Measurements from ENCODE around the gene INTS13.
A peak's percentile ranks its signal among the peaks of the same experiment; 100 is the strongest.
"Not testable (repeated sequence)": the region's sequence is repeated elsewhere in the genome, so short reads cannot be mapped to it uniquely, and the experiment has no call there.

Gene INTS13

DNA sequence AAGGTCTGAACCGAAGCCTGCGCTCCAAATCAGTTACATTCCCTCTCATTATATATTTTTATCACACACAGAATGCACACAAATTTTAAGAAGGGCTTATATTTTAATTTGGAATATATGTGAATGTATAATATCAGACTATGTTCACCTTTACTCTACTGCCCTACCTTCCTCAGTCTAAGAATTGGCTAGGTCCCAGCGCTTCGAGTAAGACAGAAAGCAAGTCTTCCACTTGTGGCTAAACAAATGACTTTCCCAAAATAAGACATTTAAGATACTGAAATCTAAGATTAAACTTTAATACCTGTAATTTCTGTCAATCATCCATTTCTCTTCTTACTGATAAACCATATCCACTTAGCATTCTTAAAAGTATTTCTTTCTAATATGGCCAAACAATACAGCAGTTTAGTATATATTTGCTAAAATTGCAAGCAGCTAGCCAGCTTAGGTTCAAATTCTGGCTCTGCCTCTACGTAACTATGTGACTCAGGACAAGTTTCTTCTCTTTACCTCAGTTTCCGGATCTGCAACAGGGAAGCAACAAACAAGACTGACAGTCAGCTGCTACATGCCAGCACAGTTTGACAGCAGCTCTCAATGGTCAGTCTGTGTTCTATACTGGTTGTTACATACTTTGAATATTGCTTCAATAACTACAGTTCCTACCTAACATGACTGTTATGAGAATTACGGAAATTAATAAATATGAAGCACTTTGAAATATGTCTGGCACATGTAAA, 2.0 kb downstream of the INTS13 start:
- no peak for DNase-seq (ENCODE audit: low read depth in 3 of 3)

DNA sequence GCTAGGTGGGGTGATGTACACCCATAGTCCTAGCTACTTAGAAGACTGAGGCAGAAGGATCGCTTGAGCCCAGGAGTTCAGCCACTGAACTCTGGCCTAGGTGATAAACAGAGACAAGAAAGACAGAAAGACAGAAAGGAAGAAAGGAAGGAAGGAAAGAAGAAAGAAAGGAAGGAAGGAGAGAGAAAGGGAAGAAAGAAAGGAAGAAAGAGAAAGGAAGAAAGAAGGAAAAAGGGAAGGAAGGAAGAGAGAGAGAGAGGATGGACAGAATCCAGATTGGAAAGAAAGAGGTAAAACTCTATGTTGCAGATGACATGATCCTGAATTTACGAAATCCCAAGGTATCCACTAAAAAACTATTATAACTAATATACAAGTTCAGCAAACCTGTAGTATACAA, 8.2 kb downstream of the INTS13 start:
- no peak for DNase-seq (ENCODE audit: low read depth in 3 of 3)

DNA sequence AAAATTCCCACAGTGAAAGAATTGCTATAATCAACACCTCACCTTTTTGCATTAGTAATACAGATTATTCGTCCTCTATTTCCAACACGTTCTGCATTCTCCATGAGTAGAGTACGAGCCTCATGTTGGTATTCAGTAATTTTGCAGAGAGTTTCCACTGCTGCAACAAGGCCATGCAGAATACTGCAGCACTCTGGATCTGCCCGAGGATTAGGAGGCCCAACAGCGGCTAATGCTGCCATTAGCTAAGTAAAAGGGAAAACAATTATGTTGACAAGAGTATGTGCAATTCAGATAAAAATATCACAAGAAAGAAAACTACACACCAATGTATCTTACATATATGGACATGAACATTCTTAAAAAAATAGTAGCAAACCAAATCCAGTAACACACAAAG, 9.1 kb downstream of the INTS13 start:
- DNase-seq (ENCODE audit: low read depth in 3 of 3): no peak

DNA sequence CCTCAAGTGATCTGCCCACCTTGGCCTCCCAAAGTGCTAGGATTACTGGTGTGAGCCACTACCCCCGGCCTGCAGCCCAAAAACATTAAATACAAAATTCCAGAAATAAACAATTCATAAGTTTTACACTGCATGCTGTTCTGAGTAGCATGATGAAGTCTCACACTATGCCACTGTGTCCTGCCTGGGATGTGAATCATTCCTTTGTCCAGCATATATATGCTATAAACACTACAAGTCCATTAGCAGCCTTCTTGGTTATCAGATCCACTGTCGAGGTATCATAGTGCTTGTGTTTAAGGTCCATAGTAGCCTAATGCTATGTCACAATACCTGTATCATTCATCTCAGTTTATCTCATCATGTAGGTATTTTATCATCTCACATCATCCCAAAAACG, 15.9 kb downstream of the INTS13 start:
- DNase-seq (ENCODE audit: low read depth in 3 of 3): no peak

DNA sequence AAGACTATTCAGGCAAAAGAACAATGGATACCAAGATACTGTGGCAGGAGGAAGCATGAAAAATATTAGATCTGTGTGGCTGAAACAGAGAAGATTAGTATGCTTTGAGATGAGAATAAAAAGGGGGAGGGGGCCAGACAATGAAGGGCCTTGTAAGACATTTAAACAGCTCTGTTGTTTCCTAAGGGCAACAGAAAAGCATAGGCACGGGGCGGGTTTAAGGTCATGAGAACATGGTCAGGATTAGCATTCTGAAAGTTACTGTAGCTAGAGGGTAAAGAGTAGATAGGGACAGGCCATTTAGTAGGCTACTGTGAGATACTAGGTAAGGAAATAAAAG, 18.6 kb downstream of the INTS13 start:
- DNase-seq (ENCODE audit: low read depth in 3 of 3): no peak

DNA sequence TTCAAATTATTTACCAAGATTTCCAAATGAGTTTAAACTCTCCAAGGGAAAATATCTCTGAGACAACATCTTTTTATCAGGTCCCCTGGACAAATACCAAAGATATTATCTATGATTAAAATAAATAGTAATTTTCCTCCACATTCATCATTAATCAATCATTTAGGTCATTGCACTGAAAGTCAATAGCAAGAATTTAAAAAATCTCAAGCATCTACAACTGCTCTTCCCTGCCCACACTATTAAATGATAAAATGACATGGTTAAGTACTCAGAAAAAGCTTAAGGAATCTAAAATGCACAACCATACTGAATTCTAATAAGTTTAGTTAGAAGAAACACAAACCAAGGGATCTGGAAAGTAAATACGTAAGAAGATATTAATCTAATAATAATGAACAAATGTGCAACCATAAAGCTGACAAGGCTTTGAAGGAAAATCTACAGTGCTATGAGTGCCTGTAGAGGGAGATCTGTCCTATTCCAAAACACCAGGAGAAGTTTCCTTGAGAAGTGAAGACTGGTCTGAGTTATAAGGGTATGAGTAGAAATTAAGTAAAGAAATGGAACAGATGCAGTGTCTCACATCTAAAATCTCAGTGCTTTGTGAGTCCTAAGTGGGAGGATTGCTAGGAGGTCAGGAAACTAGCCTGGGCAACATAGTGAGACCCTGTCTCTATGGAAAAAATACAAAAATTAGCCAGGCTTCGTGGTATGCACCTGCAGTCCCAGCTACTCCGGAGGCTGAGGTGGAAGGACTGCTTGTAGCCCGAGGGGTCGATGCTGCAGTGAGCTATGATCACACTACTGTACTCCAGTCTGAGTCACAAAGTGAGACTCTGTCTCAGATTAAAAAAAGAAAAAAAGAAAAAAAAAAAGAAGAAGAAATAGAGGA, 19.2 kb downstream of the INTS13 start:
- DNase-seq (ENCODE audit: low read depth in 3 of 3): no peak

DNA sequence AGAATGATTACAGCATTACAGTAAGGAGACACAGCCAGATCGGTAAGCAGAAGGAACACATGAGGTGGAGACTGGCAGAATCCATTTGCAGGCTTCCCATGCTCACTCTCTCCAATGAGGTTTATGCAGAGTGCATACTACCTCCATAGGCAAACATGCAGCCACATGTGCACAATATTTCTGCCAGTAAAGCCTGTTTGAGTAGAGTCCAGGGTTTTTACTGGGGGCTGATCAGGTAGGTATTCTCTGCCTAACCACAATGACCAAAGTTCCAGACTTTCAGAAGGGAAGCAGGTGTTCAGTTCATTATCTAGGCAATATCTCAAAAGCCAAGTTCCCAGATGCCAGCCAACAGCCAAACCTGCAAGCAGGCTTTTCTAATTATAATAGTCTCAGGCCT, 31.1 kb downstream of the INTS13 start:
- DNase-seq (ENCODE audit: low read depth in 3 of 3): no peak

DNA sequence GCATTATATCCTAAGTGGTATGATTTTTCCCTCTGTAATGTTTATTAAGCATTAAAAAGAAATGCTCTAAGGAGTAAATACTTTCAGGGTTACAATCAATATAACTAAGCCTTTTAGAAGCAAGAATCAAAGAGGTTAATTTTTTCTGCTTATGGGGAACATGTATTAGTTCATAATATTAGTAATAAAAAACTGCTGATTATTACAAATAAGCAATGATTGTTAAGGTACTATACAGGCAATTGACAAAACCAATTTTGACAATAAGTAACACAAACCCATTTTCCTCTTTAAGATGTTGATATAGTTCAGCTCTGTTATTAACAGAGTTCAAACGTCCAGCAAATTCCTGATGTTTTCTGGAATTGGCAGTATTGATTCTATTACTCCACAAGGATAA, 31.8 kb downstream of the INTS13 start:
- DNase-seq (ENCODE audit: low read depth in 3 of 3): no peak

DNA sequence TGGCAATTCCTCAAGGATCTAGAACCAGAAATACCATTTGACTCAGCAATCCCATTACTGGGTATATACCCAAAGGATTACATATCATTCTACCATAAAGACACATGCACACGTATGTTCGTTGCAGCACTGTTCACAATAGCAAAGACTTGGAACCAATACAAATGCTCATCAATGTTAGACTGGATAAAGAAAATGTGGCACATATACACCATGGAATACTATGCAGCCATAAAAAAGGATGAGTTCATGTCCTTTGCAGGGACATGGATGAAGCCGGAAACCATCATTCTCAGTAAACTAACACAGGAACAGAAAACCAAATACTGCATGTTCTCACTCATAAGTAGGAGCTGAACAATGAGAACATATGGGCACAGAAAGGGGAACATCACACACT, 34.4 kb downstream of the INTS13 start:
- not testable (repeated sequence) for DNase-seq (ENCODE audit: low read depth in 3 of 3)

DNA sequence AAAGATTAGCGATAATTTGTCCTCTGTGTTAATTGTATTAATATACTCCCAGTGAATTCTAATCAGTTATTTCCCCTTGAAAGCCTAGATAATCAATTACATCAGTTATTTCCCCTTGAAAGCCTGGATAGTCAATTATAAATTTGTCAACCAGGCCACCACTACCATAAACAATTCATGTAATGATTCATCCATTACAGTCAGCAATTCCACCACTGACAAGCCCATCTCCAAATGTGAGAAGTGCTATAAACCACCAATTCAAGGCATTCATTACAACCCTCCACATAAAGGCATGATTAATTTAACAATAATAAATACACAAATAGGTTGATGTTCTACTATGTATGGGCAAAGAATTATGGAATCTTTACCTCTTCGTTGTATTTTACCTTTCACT, 40.9 kb downstream of the INTS13 start:
- no peak for DNase-seq (ENCODE audit: low read depth in 3 of 3)

DNA sequence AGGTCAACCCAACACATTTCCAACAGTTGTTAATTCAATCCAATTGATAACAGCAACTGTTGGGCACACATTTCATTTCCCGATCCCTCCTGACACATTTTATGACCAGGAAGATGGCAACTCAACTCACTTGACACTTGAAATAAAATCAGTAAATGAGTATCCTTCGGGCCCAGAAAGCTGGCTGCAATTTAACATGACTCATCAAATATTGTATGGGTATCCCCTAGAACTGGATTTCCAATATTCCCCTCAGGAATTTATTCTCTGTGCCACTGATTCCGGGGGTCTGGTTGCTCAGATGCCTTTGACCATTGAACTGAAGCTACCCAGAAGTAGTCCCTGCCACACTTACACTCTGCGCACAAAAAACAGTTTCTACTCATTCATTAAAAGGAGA, 42.1 kb downstream of the INTS13 start:
- no peak for DNase-seq (ENCODE audit: low read depth in 3 of 3)

DNA sequence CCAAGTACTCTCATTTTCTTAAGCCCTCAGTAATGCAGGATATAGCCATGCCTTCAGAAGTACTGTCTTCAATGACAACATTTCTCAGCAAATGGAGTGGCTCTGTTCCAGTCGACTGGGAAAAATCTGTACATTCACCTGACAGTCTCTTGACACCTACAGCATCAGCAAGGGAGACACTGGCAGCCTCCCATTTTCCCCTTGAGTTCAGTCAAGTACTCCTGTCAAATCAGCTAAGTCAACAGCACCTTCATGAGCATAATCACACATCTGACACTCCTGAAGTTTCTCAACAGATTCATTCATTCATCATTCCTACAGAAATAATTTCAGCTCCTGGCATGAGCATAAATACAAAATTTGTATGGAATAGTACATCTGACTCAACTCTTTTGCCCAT, 46.1 kb downstream of the INTS13 start:
- DNase-seq (ENCODE audit: low read depth in 3 of 3): no peak

DNA sequence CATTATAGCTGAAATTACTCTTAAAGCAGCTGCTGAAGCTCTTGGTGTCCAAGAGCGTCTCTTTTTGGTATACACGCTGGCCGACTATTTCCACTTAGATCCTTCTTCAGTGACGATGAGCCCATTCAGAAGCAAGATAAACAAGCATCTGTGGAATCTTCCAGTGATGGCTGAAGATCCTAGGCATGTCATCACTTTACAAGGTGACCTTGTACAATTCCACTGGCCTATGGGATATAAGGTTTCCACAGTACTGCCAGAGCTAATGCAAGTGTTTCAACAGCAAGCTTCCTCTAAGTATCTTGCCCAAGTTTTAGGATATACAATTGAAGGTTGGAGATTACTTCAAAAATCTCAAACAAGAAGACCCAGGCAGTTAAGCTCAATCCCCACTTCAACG, 47.0 kb downstream of the INTS13 start:
- no peak for DNase-seq (ENCODE audit: low read depth in 3 of 3)

DNA sequence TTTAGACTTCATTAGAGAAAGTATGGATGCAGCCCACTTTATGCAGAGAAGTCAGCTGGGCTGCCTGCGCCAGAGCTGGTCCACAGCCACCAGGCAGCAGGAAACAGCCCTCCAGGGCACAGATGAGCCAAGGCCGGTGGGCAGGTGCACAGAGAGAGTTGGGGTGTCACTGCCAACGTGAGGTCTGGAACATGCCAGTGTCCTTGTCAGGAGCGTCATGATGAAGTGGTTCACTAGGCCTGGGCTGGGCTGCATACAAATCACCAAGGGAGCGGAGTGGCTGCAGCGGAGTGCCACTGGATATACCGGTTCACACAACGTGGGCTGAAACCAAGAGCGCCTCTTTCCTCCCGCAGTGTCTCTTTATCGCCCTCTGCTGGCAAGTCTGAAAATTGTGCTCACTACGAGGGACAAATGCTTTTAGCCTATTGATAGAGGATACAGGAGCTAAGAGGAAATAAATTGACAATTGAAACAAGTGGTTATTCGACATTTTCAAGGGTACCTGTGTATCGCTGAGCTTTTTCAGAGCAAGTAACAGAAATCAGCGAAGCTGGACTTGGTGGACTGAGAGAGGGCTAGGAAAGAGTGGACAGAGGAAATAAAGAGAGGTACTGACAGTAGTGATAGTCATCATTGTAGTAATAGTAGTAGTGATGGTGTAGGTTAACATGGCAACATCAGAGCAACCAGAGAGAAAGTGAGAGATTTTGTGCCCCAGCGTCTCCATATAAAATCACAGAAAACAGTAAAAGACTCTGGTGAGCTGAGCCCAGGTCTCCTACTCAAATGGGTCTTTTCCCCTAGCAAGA, 52.8 kb downstream of the INTS13 start:
- peak; percentile 70 to 83 (median 74) for DNase-seq (ENCODE audit: low read depth in 3 of 3)

DNA sequence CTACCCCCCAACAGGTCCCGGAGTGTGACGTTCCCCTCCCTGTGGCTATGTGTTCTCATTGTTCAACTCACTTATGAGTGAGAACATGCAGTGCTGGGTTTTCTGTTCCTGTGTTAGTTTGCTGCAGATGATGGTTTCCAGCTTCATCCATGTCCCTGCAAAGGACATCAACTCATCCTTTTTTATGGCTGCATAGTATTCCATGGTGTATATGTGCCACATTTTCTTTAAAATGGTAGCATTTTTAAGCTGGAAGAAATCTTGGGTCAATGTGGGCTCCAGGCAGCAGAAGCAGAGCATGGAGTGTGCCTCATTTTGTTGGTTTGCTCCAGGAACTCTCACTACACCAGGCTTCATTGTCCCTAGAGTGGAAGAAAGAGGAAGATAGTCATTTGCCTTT, 57.2 kb downstream of the INTS13 start:
- DNase-seq (ENCODE audit: low read depth in 3 of 3): no peak

DNA sequence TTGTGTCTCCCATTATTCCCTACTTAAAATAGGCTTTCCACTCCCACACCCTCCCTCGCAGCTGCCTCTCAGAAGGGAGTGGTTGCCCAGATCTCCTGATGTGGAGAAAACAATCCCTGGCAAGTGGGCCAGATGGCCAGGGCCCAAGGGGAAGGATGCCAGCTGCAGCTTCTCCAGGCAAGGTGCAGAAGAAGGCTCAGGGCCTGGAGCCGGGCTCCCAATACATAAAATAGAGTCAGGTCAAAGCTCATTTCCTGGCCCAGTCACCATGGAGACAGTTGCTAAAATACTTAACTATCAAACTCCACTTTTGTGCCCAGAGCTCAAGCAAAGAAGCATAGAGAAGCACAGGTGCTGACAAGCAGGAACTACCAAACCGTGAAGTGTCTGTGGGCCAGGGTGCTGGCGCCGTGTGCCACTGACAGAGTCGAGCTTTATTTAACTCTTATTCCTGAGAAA, 59.1 kb downstream of the INTS13 start:
- DNase-seq (ENCODE audit: low read depth in 3 of 3): no peak

DNA sequence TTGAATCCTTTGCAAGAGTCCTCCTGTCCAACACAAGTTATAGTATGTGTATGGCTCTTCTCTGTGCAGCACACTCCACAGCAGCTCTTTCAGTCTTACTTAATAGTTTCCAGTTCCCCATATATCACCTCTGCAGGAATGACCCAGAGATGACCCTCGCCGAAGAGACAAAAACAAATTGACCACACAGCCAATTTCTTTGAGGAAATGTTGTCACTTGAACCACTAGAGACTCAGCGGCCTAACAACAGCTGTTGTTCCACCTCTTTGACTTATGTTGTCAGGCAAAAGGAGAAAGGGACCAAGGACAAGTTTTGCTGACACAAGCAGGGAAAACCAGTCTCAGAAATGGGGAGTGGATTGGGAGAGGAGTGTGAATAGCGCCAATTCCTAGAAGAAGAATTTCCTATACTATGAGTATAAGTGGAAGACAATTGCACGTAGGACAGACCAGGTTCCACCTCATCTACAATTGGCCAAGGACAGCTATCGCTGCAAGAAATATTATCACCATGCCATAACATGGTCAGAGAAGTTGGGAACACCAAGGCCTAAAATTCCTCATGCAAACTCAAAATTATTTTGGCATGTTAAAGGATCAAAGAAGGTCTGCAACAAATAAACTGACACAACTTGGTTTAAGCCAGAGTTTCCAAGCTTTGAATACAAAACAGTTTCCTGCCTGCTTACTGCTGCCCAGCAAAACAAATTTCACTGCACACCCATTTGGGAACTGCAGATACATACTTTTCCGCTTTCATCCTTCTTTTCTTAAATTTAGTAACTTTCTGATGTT, 63.1 kb downstream of the INTS13 start:
- DNase-seq (ENCODE audit: low read depth in 3 of 3): no peak

DNA sequence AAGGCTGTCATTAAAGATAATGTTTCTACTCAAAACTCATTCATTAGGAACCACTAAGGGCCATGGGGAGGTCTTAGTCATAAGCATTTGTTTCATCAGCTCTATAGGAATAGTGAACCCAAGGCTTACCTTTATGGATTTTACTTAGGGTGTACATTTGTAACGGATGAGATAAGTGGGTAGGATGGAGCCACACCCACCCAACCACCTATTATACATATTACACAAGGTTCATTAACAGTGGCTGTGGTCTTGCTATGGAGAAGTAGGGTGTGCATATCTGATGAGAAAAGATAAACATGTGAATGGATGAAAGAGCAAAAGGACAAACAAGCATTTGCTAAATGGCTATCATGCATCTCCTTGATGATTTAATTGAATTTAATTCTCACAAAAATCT, 65.2 kb downstream of the INTS13 start:
- no peak for DNase-seq (ENCODE audit: low read depth in 3 of 3)

DNA sequence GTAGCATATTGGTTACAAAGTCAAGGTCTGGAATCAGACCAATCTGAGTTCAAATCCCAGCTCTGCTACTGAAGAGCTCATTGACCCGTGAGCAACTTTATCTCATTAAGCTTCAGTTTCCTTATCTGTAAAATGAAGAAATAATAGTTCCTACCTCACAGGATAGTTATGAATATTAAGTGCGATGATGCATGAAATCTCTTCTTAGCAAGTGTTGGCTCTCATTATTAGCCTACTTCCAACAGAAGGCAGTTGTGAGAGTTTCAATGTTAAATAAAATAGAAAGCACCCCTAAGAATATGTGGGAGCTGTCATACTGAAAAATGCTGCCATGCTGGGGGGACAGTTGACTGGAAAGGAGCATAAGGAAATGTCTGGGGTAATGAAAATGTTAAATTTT, 65.8 kb downstream of the INTS13 start:
- no peak for DNase-seq (ENCODE audit: low read depth in 3 of 3)

DNA sequence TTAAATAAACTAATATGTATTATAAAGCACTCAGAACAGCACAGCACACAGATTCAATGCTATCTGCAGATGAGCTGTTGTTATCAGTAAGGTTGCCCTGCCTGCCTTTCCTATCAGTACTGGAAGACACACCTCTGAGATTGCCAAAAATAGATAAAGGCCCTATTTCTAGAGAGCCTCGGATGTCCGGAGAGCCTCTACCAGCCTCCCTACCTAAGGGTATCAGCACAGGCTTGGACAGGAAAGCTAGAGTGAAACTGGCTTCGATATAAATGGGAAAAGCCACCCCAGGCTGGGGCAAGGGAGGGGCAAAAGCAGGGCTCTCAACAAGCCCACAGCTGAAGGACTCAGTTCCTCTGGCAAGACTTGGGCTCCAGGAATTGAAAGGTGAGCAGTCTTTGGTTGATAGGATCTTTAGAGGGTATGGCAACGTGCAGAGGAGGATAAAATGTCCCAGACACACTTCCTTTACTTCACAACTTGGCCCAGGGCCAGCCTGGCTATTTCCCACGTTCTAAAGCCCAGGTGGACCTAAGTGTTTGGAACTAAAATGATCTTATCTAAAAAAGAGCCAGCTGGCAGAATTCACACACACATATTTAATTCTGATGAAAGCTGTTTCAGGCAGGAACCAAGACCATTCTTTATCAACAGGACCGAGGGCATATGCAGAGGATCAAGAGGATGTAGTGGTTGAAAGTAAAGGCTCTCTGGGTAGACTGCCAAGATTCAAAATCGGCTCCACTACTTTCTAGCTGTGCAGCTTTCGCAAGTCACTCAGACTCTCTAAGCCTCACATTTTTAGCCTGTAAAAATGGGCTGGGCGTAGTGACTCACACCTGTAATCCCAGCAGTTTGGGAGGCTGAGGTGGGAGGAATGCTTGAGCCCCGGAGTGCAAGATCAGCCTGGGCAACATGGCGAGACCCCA, 67.0 kb downstream of the INTS13 start:
- no peak for DNase-seq (ENCODE audit: low read depth in 3 of 3)

All from stimulated activated CD4-positive, alpha-beta T cell treated with anti-CD3 and anti-CD28 coated beads, TNF-alpha, amount 100 ng/mL, for 24 hours (primary cell).